Neural progenitor cell (in vitro differentiated cells): ENCODE results near the gene TMEM200B. TPM values are rescaled to one million over a fixed set of nuclear protein-coding genes. Genes with fewer than 3 reads are reported as not detected.

Experiments
- DNase-seq: peaks from one replicate; pipeline ENCODE4 v3.0.0-alpha.2; 2016; ENCODE audit warnings: low spot score
- H2AFZ ChIP-seq: fragments of 200-600 bp; sonication (generic); replicated peaks from 2 replicates; pipeline ENCODE4 v1.6.1; 2016; ENCODE audit warnings: antibody characterized with exemption
- H3F3A ChIP-seq: fragments of 200-600 bp; sonication (generic); 2 replicates; pipeline ENCODE4 v1.6.1; 2016; ENCODE audit warnings: antibody characterized with exemption, low read depth
- H3K27ac ChIP-seq: fragments of 200-600 bp; sonication (generic); 2 replicates; pipeline ENCODE4 v1.5.1; 2016; ENCODE audit warnings: mild to moderate bottlenecking
- H3K27me3 ChIP-seq: fragments of 200-600 bp; sonication (generic); 2 replicates; pipeline ENCODE4 v1.6.1; 2016; ENCODE audit warnings: mild to moderate bottlenecking, moderate library complexity
- H3K36me3 ChIP-seq: fragments of 200-600 bp; sonication (generic); 2 replicates; pipeline ENCODE4 v1.5.1; 2016
- H3K4me1 ChIP-seq: fragments of 200-600 bp; sonication (generic); 2 replicates; pipeline ENCODE4 v1.6.1; 2016; ENCODE audit warnings: mixed run types
- H3K4me2 ChIP-seq: fragments of 200-600 bp; sonication (generic); 2 replicates; pipeline ENCODE4 v1.6.1; 2016
- H3K4me3 ChIP-seq: fragments of 200-600 bp; sonication (generic); 2 replicates; pipeline ENCODE4 v1.5.1; 2016
- H3K79me2 ChIP-seq: fragments of 200-600 bp; sonication (generic); 2 replicates; pipeline ENCODE4 v1.6.1; 2016; ENCODE audit warnings: low read depth
- H3K9ac ChIP-seq: fragments of 200-600 bp; sonication (generic); 2 replicates; pipeline ENCODE4 v1.6.1; 2016
- H3K9me3 ChIP-seq: fragments of 200-600 bp; sonication (generic); 2 replicates; pipeline ENCODE4 v1.5.1; 2016; ENCODE audit warnings: low read depth
- H4K20me1 ChIP-seq: fragments of 200-600 bp; sonication (generic); 2 replicates; pipeline ENCODE4 v1.6.1; 2016; ENCODE audit warnings: low read depth
- H3K27ac Mint-ChIP-seq: 3 replicates; pipeline ENCODE4 v1.8.0; 2021; ENCODE audit warnings: mixed read lengths
- H3K27me3 Mint-ChIP-seq: 2 replicates; pipeline ENCODE4 v1.8.0; 2022; ENCODE audit warnings: low read depth, mild to moderate bottlenecking, inconsistent platforms, moderate library complexity, mixed read lengths; ENCODE audit not compliant: insufficient read depth
- H3K36me3 Mint-ChIP-seq: 3 replicates; pipeline ENCODE4 v1.8.0; 2021; ENCODE audit warnings: mixed read lengths
- H3K4me1 Mint-ChIP-seq: 3 replicates; pipeline ENCODE4 v1.8.0; 2021; ENCODE audit warnings: mixed read lengths
- H3K4me3 Mint-ChIP-seq: 3 replicates; pipeline ENCODE4 v1.8.0; 2021; ENCODE audit warnings: mild to moderate bottlenecking, moderate library complexity, mixed read lengths
- H3K9me3 Mint-ChIP-seq: 3 replicates; pipeline ENCODE4 v1.8.0; 2020; ENCODE audit warnings: mixed read lengths
- EZH2 ChIP-seq: fragments of 200-600 bp; sonication (generic); IDR thresholded peaks from 2 replicates; pipeline ENCODE4 v1.6.1; 2017; ENCODE audit warnings: antibody characterized with exemption, mild to moderate bottlenecking, moderate library complexity
- EZH2phosphoT487 ChIP-seq: fragments of 200-600 bp; sonication (generic); IDR thresholded peaks from 2 replicates; pipeline ENCODE4 v1.6.1; 2017; ENCODE audit warnings: antibody characterized with exemption
- total RNA-seq: library from RNA; depleted of rRNA; stranded (reverse); fragments of >200 nt; gene quantifications from 2 replicates; pipeline ENCODE4 v1.2.3, GENCODE V29; 2015; ENCODE audit warnings: low replicate concordance
- TF ChIP-seq, protein P1 (sequence below): fragments of 200-600 bp; sonication (generic); IDR thresholded peaks from 2 replicates; pipeline ENCODE4 v1.5.1; 2017; ENCODE audit warnings: antibody characterized with exemption, mild to moderate bottlenecking

The TMEM200B gene
- total RNA-seq, 1 donor from 2014 or later, result 0.56 TPM

DNA sequence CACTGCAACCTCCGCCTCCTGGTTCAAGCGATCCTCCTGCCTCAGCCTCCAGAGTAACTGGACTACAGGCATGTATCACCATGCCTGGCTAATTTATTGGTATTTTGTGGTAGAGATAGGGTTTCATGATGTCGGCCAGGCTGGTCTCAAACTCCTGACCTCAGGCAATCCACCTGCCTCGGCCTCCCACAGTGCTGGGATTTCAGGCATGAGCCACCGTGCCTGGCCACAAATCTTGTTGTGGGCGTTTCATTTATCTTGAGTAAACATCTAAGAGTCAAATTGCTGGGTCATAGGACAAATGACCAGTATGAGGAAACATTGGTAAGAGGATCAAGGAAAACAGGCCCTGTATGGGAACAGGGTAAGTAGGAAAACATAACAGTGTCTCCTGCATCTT is 17.9 kb downstream of the TMEM200B start:
- Histone ChIP-seq H3K9me3 (no peaks in the 10 kb centered on the region), H3K27ac (no peak overlapping the region), H3K4me3 (no peak overlapping the region), H3K36me3 (no peaks in the 10 kb centered on the region), H4K20me1 (no peaks in the 10 kb centered on the region), H3K79me2 (no peaks in the 10 kb centered on the region), H3K27me3 (no peaks in the 10 kb centered on the region), H3K9ac (no peak overlapping the region), H3F3A (no peaks in the 10 kb centered on the region), H3K4me1 (no peaks in the 10 kb centered on the region), H2AFZ (no peak overlapping the region), H3K4me2 (no peak overlapping the region)
- TF ChIP-seq EZH2phosphoT487, result no peak
- no peak for TF ChIP-seq EZH2
- TF ChIP-seq, protein P1, sequence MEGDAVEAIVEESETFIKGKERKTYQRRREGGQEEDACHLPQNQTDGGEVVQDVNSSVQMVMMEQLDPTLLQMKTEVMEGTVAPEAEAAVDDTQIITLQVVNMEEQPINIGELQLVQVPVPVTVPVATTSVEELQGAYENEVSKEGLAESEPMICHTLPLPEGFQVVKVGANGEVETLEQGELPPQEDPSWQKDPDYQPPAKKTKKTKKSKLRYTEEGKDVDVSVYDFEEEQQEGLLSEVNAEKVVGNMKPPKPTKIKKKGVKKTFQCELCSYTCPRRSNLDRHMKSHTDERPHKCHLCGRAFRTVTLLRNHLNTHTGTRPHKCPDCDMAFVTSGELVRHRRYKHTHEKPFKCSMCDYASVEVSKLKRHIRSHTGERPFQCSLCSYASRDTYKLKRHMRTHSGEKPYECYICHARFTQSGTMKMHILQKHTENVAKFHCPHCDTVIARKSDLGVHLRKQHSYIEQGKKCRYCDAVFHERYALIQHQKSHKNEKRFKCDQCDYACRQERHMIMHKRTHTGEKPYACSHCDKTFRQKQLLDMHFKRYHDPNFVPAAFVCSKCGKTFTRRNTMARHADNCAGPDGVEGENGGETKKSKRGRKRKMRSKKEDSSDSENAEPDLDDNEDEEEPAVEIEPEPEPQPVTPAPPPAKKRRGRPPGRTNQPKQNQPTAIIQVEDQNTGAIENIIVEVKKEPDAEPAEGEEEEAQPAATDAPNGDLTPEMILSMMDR, result no peak
- H3K27me3 Mint-ChIP-seq, result no peaks in the 10 kb centered on the region
- H3K27ac Mint-ChIP-seq, result no peak overlapping the region
- H3K4me3 Mint-ChIP-seq, result no peak overlapping the region
- DNase-seq, result no peak
- H3K36me3 Mint-ChIP-seq, result peaks cover 15% of the 10 kb centered on the region
- H3K9me3 Mint-ChIP-seq, result no peaks in the 10 kb centered on the region
- no peaks in the 10 kb centered on the region for H3K4me1 Mint-ChIP-seq

DNA sequence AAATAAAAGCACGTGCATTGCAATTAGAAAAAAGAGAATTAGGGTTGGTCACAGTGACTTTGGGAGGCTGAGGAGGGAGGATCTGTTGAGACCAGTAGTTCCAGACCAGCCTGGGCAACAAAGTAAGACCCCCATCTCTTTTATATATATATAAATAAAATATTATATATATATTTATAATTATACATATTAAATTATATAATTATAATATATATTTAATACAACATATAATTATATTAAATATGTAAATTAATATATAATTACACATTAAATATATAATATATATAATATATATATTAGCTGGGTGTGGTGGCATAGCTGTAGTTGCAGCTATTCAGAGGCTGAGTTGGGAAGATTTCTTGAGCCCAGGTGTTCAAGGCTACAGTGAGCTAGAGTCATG is 23.2 kb downstream of the TMEM200B start:
- no peak overlapping the region for H3K4me3 Mint-ChIP-seq
- H3K27ac Mint-ChIP-seq, result no peak overlapping the region
- Histone ChIP-seq H3F3A (peaks cover 18% of the 10 kb centered on the region), H4K20me1 (peaks cover 11% of the 10 kb centered on the region), H3K27me3 (no peaks in the 10 kb centered on the region), H3K4me3 (no peak overlapping the region), H3K36me3 (peaks cover 7% of the 10 kb centered on the region), H3K27ac (no peak overlapping the region), H3K79me2 (no peaks in the 10 kb centered on the region), H3K9me3 (no peaks in the 10 kb centered on the region), H3K4me1 (peaks cover 17% of the 10 kb centered on the region), H3K9ac (no peak overlapping the region), H3K4me2 (no peak overlapping the region), H2AFZ (no peak overlapping the region)
- H3K27me3 Mint-ChIP-seq, result no peaks in the 10 kb centered on the region
- DNase-seq, result no peak
- H3K36me3 Mint-ChIP-seq, result peaks cover 21% of the 10 kb centered on the region
- H3K9me3 Mint-ChIP-seq, result no peaks in the 10 kb centered on the region
- TF ChIP-seq, protein P1, result no peak
- no peak for TF ChIP-seq EZH2phosphoT487
- no peak for TF ChIP-seq EZH2
- peaks cover 18% of the 10 kb centered on the region for H3K4me1 Mint-ChIP-seq

DNA sequence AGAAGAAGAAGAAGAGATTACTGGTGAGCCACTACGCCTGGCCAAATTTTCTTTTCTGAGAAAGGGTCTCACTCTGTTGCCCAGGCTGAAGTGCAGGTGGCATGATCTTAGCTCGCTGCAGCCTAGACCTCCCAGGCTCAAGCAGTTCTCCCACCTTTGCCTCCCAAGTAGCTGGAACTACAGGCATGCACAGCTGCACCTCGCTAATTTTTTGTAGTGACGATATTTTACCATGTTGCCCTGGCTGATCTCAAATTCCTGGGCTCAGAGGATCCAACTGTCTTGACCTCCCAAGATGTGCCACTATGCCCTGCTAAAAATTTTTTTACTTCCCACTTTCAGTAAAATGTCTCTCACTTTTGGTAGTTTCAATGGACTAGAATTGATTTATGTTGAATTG is 24.4 kb downstream of the TMEM200B start:
- Mint-ChIP-seq H3K9me3 (no peaks in the 10 kb centered on the region), H3K27me3 (no peaks in the 10 kb centered on the region), H3K4me3 (no peak overlapping the region), H3K4me1 (peaks cover 18% of the 10 kb centered on the region), H3K36me3 (peaks cover 25% of the 10 kb centered on the region), H3K27ac (no peak overlapping the region)
- Histone ChIP-seq H3K4me1 (peaks cover 17% of the 10 kb centered on the region), H3F3A (peaks cover 18% of the 10 kb centered on the region), H3K27me3 (no peaks in the 10 kb centered on the region), H3K4me2 (no peak overlapping the region), H4K20me1 (peaks cover 11% of the 10 kb centered on the region), H3K36me3 (peaks cover 7% of the 10 kb centered on the region), H2AFZ (no peak overlapping the region), H3K79me2 (no peaks in the 10 kb centered on the region), H3K9me3 (no peaks in the 10 kb centered on the region), H3K27ac (no peak overlapping the region), H3K4me3 (no peak overlapping the region), H3K9ac (no peak overlapping the region)
- no peak for DNase-seq
- TF ChIP-seq, protein P1, result no peak
- TF ChIP-seq EZH2phosphoT487 (no peak), EZH2 (no peak)
